Smooth muscle cell (in vitro differentiated cells): ENCODE measurements around the gene ROBO1. TPM values are rescaled to one million over a fixed set of nuclear protein-coding genes. Genes with fewer than 3 reads are reported as not detected.

Experiments
- DNase-seq: peaks from one replicate; lab custom pipeline; 2025; ENCODE audit not compliant: unreplicated experiment; lab: John Stamatoyannopoulos, UW
- H2AFZ ChIP-seq: fragments of 200-600 bp; sonication (generic); 2 replicates; pipeline ENCODE4 v1.6.0; 2016; ENCODE audit warnings: antibody characterized with exemption, low read depth, mild to moderate bottlenecking
- H3F3A ChIP-seq: fragments of 200-600 bp; sonication (generic); 2 replicates; pipeline ENCODE4 v1.6.0; 2017; ENCODE audit warnings: antibody characterized with exemption, low read depth
- H3K27ac ChIP-seq: fragments of 200-600 bp; sonication (generic); 2 replicates; pipeline ENCODE4 v1.5.1; 2016; ENCODE audit warnings: low read depth, mild to moderate bottlenecking
- H3K27me3 ChIP-seq: fragments of 200-600 bp; sonication (generic); 2 replicates; pipeline ENCODE4 v1.6.1; 2016; ENCODE audit warnings: low read depth, mild to moderate bottlenecking
- H3K36me3 ChIP-seq: fragments of 200-600 bp; sonication (generic); 2 replicates; pipeline ENCODE4 v1.5.1; 2016; ENCODE audit warnings: low read depth
- H3K4me1 ChIP-seq: fragments of 200-600 bp; sonication (generic); 2 replicates; pipeline ENCODE4 v1.5.1; 2016; ENCODE audit warnings: low read depth
- H3K4me2 ChIP-seq: fragments of 200-600 bp; sonication (generic); 2 replicates; pipeline ENCODE4 v1.6.0; 2016; ENCODE audit warnings: mild to moderate bottlenecking
- H3K4me3 ChIP-seq: fragments of 200-600 bp; sonication (generic); 2 replicates; pipeline ENCODE4 v1.5.1; 2016; ENCODE audit warnings: mild to moderate bottlenecking
- H3K79me2 ChIP-seq: fragments of 200-600 bp; sonication (generic); 2 replicates; pipeline ENCODE4 v1.6.0; 2016; ENCODE audit warnings: low read depth, mild to moderate bottlenecking
- H3K9ac ChIP-seq: fragments of 200-600 bp; sonication (generic); 2 replicates; pipeline ENCODE4 v1.6.0; 2016; ENCODE audit warnings: low read depth
- H3K9me3 ChIP-seq: fragments of 200-600 bp; sonication (generic); replicated peaks from 2 replicates; pipeline ENCODE4 v1.5.1; 2016; ENCODE audit warnings: low read depth
- H4K20me1 ChIP-seq: fragments of 200-600 bp; sonication (generic); 2 replicates; pipeline ENCODE4 v1.6.0; 2016; ENCODE audit warnings: low read depth
- WGBS: methylation state at CpG from one replicate; pipeline ENCODE4 v1.1.7; 2016; ENCODE audit warnings: low lambda C conversion rate; 5-methylcytosine and 5-hydroxymethylcytosine counted together
- polyA plus RNA-seq: library from polyadenylated mRNA; unstranded; fragments of >200 nt; fragmentation: Nextera tagmentation; extraction: Ambion mirVana; gene quantifications from 2 replicates; pipeline ENCODE4 v1.2.1, GENCODE V29; 2016
- total RNA-seq: library from RNA; depleted of rRNA; stranded (reverse); fragments of >200 nt; gene quantifications from 2 replicates; pipeline ENCODE4 v1.2.3, GENCODE V29; 2014
- TF ChIP-seq, protein P1 (sequence below): fragments of 200-600 bp; sonication (generic); IDR thresholded peaks from 2 replicates; pipeline ENCODE4 v1.5.1; 2017; ENCODE audit warnings: borderline replicate concordance, mild to moderate bottlenecking, antibody characterized with exemption; ENCODE audit not compliant: insufficient read depth, poor library complexity, severe bottlenecking

ROBO1 gene
- total and polyA plus RNA-seq, 2 experiments from 2014 or later, result 30.5 to 79.5 TPM

DNA sequence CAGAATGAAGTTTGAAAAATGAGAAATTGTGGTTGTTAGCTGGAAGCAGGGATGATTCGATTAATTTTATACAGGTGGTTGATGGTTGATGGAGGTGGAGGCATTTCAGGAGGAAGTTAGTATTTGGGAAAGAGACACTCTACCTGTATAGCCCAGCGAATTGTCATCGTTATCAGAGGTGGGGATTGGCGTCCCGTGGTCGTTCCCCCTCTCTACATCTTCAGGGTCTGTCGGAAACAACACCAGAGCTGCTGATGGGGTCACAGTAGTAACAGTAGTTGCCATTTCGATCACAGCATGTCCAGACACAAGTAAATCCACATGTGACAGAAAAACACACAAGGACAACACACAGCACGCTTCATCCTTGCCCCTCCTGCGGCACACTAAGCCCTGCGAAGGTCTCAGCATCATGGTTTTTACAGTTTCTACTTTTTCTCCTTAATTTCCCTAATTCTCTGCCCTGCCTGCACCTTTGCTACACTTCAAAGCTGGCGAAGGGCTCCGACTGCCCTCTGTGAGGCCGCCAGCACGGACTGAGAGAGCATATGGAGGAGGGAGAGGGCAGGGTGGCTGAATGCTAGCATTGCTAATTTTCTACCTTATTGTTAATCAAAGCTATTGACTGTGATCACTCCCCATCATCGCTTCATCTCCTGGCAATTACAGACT is 642.3 kb downstream of the ROBO1 start:
- no peak for DNase-seq
- H4K20me1 ChIP-seq, result no peaks in the 10 kb centered on the region
- no peaks in the 10 kb centered on the region for H3K36me3 ChIP-seq
- TF ChIP-seq, protein P1, sequence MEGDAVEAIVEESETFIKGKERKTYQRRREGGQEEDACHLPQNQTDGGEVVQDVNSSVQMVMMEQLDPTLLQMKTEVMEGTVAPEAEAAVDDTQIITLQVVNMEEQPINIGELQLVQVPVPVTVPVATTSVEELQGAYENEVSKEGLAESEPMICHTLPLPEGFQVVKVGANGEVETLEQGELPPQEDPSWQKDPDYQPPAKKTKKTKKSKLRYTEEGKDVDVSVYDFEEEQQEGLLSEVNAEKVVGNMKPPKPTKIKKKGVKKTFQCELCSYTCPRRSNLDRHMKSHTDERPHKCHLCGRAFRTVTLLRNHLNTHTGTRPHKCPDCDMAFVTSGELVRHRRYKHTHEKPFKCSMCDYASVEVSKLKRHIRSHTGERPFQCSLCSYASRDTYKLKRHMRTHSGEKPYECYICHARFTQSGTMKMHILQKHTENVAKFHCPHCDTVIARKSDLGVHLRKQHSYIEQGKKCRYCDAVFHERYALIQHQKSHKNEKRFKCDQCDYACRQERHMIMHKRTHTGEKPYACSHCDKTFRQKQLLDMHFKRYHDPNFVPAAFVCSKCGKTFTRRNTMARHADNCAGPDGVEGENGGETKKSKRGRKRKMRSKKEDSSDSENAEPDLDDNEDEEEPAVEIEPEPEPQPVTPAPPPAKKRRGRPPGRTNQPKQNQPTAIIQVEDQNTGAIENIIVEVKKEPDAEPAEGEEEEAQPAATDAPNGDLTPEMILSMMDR, result no peak
- no peaks in the 10 kb centered on the region for H3K4me1 ChIP-seq
- no peaks in the 10 kb centered on the region for H3F3A ChIP-seq
- H3K9ac ChIP-seq, result no peak overlapping the region
- H3K79me2 ChIP-seq, result no peaks in the 10 kb centered on the region
- 74% methylated on average over 16 of the region's 16 CpGs for WGBS
- H2AFZ ChIP-seq, result no peak overlapping the region
- H3K4me2 ChIP-seq, result no peak overlapping the region
- no peaks in the 10 kb centered on the region for H3K9me3 ChIP-seq
- no peak overlapping the region for H3K4me3 ChIP-seq
- no peaks in the 10 kb centered on the region for H3K27me3 ChIP-seq
- H3K27ac ChIP-seq, result no peak overlapping the region

GRCh38 chr3:79115458-79115857 is 652.3 kb downstream of the ROBO1 start:
- H2AFZ ChIP-seq, result no peak overlapping the region
- H3K79me2 ChIP-seq, result no peaks in the 10 kb centered on the region
- no peak for DNase-seq
- no peak overlapping the region for H3K9ac ChIP-seq
- WGBS, result 88% methylated on average over 4 of the region's 4 CpGs
- no peaks in the 10 kb centered on the region for H4K20me1 ChIP-seq
- H3K4me2 ChIP-seq, result no peak overlapping the region
- no peaks in the 10 kb centered on the region for H3K27me3 ChIP-seq
- H3K27ac ChIP-seq, result no peak overlapping the region
- no peaks in the 10 kb centered on the region for H3K9me3 ChIP-seq
- H3K4me1 ChIP-seq, result no peaks in the 10 kb centered on the region
- TF ChIP-seq, protein P1, result no peak
- no peaks in the 10 kb centered on the region for H3K36me3 ChIP-seq
- H3K4me3 ChIP-seq, result no peak overlapping the region
- no peaks in the 10 kb centered on the region for H3F3A ChIP-seq

DNA sequence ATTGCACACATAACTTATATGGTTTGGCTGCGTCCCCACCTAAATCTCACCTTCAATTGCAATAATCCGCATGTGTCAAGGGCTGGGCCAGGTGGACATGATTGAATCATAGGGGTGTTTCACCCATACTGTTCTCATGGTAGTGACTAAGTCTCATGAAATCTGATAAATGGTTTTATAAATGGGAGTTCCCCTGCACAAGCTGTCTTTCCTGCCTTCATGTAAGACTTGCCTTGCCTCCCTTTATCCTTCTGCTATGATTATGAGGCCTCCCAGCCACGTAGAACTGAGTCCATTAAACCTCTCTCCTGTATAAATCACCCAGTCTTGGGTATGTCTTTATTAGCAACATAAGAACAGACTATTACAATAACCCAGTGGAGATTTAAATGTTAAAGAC is 653.9 kb downstream of the ROBO1 start:
- H2AFZ ChIP-seq, result no peak overlapping the region
- H3K4me3 ChIP-seq, result no peak overlapping the region
- H3F3A ChIP-seq, result no peaks in the 10 kb centered on the region
- TF ChIP-seq, protein P1, result no peak
- no peak overlapping the region for H3K4me2 ChIP-seq
- 77% methylated on average over 3 of the region's 3 CpGs for whole genome bisulfite sequencing
- no peaks in the 10 kb centered on the region for H3K4me1 ChIP-seq
- H3K36me3 ChIP-seq, result no peaks in the 10 kb centered on the region
- no peak overlapping the region for H3K9ac ChIP-seq
- no peaks in the 10 kb centered on the region for H3K27me3 ChIP-seq
- H3K79me2 ChIP-seq, result no peaks in the 10 kb centered on the region
- H4K20me1 ChIP-seq, result no peaks in the 10 kb centered on the region
- no peak overlapping the region for H3K27ac ChIP-seq
- no peaks in the 10 kb centered on the region for H3K9me3 ChIP-seq
- DNase-seq, result no peak

DNA sequence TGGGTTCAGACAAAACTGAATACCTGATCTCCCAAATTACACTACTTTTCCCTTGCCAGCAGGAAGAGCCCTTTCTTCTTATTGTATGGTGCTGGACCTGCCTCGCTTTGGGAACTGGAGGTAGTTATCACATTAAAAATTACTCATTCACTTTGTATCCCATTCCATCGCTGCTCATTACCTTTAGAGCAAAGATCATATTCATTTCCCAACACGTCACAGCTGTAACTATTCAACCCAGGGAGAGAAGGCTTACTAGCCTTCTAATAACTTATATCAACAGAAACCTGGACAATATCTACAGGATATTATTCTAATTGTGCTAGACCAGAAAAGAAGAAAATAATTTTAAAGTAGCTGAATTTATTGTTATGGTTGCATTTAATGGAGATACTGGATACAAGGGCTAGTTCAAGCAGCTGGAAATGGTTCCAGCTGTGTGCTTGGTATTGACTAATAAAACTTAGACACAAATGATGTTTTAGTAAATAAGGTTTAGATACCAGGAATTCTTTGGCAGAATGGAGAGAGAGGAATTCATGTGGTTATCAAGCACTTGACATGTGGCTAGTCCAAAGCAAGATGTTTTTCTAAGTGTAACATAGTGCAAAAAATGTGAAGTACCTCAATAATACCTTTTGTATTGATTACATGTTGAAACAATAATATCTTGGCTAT is 656.3 kb downstream of the ROBO1 start:
- Histone ChIP-seq H3K4me2 (no peak overlapping the region), H4K20me1 (no peaks in the 10 kb centered on the region), H3K36me3 (no peaks in the 10 kb centered on the region), H3F3A (no peaks in the 10 kb centered on the region), H3K9ac (no peak overlapping the region), H3K79me2 (no peaks in the 10 kb centered on the region), H2AFZ (no peak overlapping the region), H3K4me1 (no peaks in the 10 kb centered on the region), H3K27ac (no peak overlapping the region), H3K4me3 (no peak overlapping the region), H3K9me3 (no peaks in the 10 kb centered on the region), H3K27me3 (no peaks in the 10 kb centered on the region)
- TF ChIP-seq, protein P1, result no peak
- WGBS, result 86% methylated on average over 3 of the region's 3 CpGs
- DNase-seq, result no peak
